ENCODE results near the gene SLC25A44. TPM values are rescaled to one million over a fixed set of nuclear protein-coding genes. Genes with fewer than 3 reads are reported as not detected.

The SLC25A44 gene
- polyA plus RNA-seq, 2 of the 4 experiments (the other 2 are of a cell fraction): 25.1 to 30.7 TPM

GRCh38 chr1:156193488-156194299, at the start of gene SLC25A44 (continued):
- TF ChIP-seq ZSCAN20 (CRISPR knock-in tag; IDR thresholded peaks at IDR 0.05) (no peak), ZC3H11A (IDR thresholded peaks at IDR 0.05) (no peak), GATA3 (IDR thresholded peaks at IDR 0.05; ENCODE audit: borderline replicate concordance) (no peak), ATOH8 (CRISPR knock-in tag; IDR thresholded peaks at IDR 0.05; ENCODE audit: low read depth) (no peak), NR3C1 (IDR thresholded peaks at IDR 0.05) (no peak), E2F6 (IDR thresholded peaks at IDR 0.05; ENCODE audit: borderline replicate concordance, low read depth) (peak; percentile 54; the same call in 1 of the 2 replicates), RFX5 (IDR thresholded peaks at IDR 0.05) (no peak; the same call in 1 of the 2 replicates), HMGXB4 (CRISPR knock-in tag; IDR thresholded peaks at IDR 0.05; ENCODE audit: borderline replicate concordance) (no peak), MAX (IDR thresholded peaks at IDR 0.05) (no peak; the same call in 1 of the 2 replicates), RARB (CRISPR knock-in tag; IDR thresholded peaks at IDR 0.05) (no peak), REST (IDR thresholded peaks at IDR 0.05) (no peak), RCOR1 (IDR thresholded peaks at IDR 0.05; ENCODE audit: low read depth, low read length) (no peak), EHF (CRISPR knock-in tag; IDR thresholded peaks at IDR 0.05) (no peak), SMC3 (IDR thresholded peaks at IDR 0.05) (peak; percentile 7; the same call in 1 of the 3 replicates), CEBPB (IDR thresholded peaks at IDR 0.05) (no peak), PHF8 (IDR thresholded peaks at IDR 0.05; ENCODE audit: borderline replicate concordance, low read depth) (peak; percentile 70; the same call in 1 of the 2 replicates), HOXA7 (CRISPR knock-in tag; IDR thresholded peaks at IDR 0.05) (no peak), RAD21 (conservative IDR thresholded peaks at IDR 0.05 in 1 of 2, IDR thresholded peaks at IDR 0.05 in 1 of 2) (no peak; a peak in 1 of 5 replicates), JUNB (IDR thresholded peaks at IDR 0.05) (no peak), HDAC2 (IDR thresholded peaks at IDR 0.05) (no peak), CHD2 (IDR thresholded peaks at IDR 0.05; ENCODE audit: low read length, partially characterized antibody) (no peak), ZFP36 (IDR thresholded peaks at IDR 0.05; ENCODE audit: borderline replicate concordance, partially characterized antibody) (no peak), CBX8 (IDR thresholded peaks at IDR 0.05) (no peak)
